ENCODE data around the gene SUSD3. TPM values are rescaled to one million over a fixed set of nuclear protein-coding genes. Genes with fewer than 3 reads are reported as not detected.
A peak's percentile ranks its signal among the peaks of the same experiment; 100 is the strongest.

Gene SUSD3
- 0.26 TPM in 1 of 2 replicates, not detected in the other for total RNA-seq

GRCh38 chr9:93058355-93059010 lies at the start of gene SUSD3:
Gene SUSD3, plus strand, starts transcription at chr9:93058701. Its CDS starts 42 bp downstream, at chr9:93058743.
- Histone ChIP-seq H3K4me3 (ENCODE audit: low read depth, low read length) (peak within 1 kb of the TSS; percentile 33), H3K27me3 (ENCODE audit: control insufficient read depth, insufficient read depth, low read length) (peaks cover 2% of the 10 kb centered on the region), H3K36me3 (ENCODE audit: control insufficient read depth, insufficient read depth, low read length) (no peaks in the 10 kb centered on the region)
- DNase-seq (ENCODE audit: low read depth) (peak; percentile 17), FAIRE-seq (no peak)
- no peak for TF ChIP-seq CTCF (IDR thresholded peaks at IDR 0.05; ENCODE audit: insufficient read depth, low read length, severe bottlenecking)

GRCh38 chr9:93009337-93010015 lies 49.0 kb upstream of the SUSD3 start:
- FAIRE-seq (no peak), DNase-seq (ENCODE audit: low read depth) (no peak)
- H3K27me3 ChIP-seq (ENCODE audit: control insufficient read depth, insufficient read depth, low read length) = no peaks in the 10 kb centered on the region
- H3K36me3 ChIP-seq (ENCODE audit: control insufficient read depth, insufficient read depth, low read length) = no peaks in the 10 kb centered on the region
- TF ChIP-seq CTCF (IDR thresholded peaks at IDR 0.05; ENCODE audit: insufficient read depth, low read length, severe bottlenecking) = no peak
- H3K4me3 ChIP-seq (ENCODE audit: low read depth, low read length) = no peak overlapping the region

GRCh38 chr9:93010056-93010455 lies 48.4 kb upstream of the SUSD3 start:
- no peak for TF ChIP-seq CTCF (IDR thresholded peaks at IDR 0.05; ENCODE audit: insufficient read depth, low read length, severe bottlenecking)
- Histone ChIP-seq H3K4me3 (ENCODE audit: low read depth, low read length) (no peak overlapping the region), H3K27me3 (ENCODE audit: control insufficient read depth, insufficient read depth, low read length) (no peaks in the 10 kb centered on the region), H3K36me3 (ENCODE audit: control insufficient read depth, insufficient read depth, low read length) (no peaks in the 10 kb centered on the region)
- DNase-seq (ENCODE audit: low read depth) (no peak), FAIRE-seq (no peak)

- Histone ChIP-seq H3K27me3 (ENCODE audit: control insufficient read depth, insufficient read depth, low read length) (no peaks in the 10 kb centered on the region), H3K4me3 (ENCODE audit: low read depth, low read length) (no peak overlapping the region), H3K36me3 (ENCODE audit: control insufficient read depth, insufficient read depth, low read length) (no peaks in the 10 kb centered on the region)
- DNase-seq (ENCODE audit: low read depth) = no peak
- FAIRE-seq = no peak
- TF ChIP-seq CTCF (IDR thresholded peaks at IDR 0.05; ENCODE audit: insufficient read depth, low read length, severe bottlenecking) = no peak
Observed at GRCh38 chr9:93010704-93011103, 47.8 kb upstream of the SUSD3 start.

- FAIRE-seq = no peak
- Histone ChIP-seq H3K4me3 (ENCODE audit: low read depth, low read length) (no peak overlapping the region), H3K36me3 (ENCODE audit: control insufficient read depth, insufficient read depth, low read length) (no peaks in the 10 kb centered on the region), H3K27me3 (ENCODE audit: control insufficient read depth, insufficient read depth, low read length) (no peaks in the 10 kb centered on the region)
- DNase-seq (ENCODE audit: low read depth) = no peak
- TF ChIP-seq CTCF (IDR thresholded peaks at IDR 0.05; ENCODE audit: insufficient read depth, low read length, severe bottlenecking) = no peak
Observed at GRCh38 chr9:93011114-93011513, 47.4 kb upstream of the SUSD3 start.
